ENCODE results near the gene BCAN.

The BCAN gene

GRCh38 chr1:156645056-156645455 lies 3.1 kb downstream of the BCAN start:
- H3K4me3 ChIP-seq (ENCODE audit: low read depth, low read length) = no peak overlapping the region

GRCh38 chr1:156645666-156646065 lies 3.7 kb downstream of the BCAN start:
- TF ChIP-seq CTCF (IDR thresholded peaks at IDR 0.05; ENCODE audit: borderline replicate concordance, insufficient read depth, low read depth, low read length) = no peak

More at GRCh38 chr1:156645056-156645455, 3.1 kb downstream of the BCAN start:
- TF ChIP-seq CTCF (IDR thresholded peaks at IDR 0.05; ENCODE audit: borderline replicate concordance, insufficient read depth, low read depth, low read length) = no peak

GRCh38 chr1:156646738-156647211 lies 4.9 kb downstream of the BCAN start:
- TF ChIP-seq CTCF (IDR thresholded peaks at IDR 0.05; ENCODE audit: borderline replicate concordance, insufficient read depth, low read depth, low read length) = no peak

More at GRCh38 chr1:156645666-156646065, 3.7 kb downstream of the BCAN start:
- no peak overlapping the region for H3K4me3 ChIP-seq (ENCODE audit: low read depth, low read length)

GRCh38 chr1:156647351-156647750 lies 5.4 kb downstream of the BCAN start:
- no peak for TF ChIP-seq CTCF (IDR thresholded peaks at IDR 0.05; ENCODE audit: borderline replicate concordance, insufficient read depth, low read depth, low read length)
- H3K4me3 ChIP-seq (ENCODE audit: low read depth, low read length) = no peak overlapping the region

More at GRCh38 chr1:156646738-156647211, 4.9 kb downstream of the BCAN start:
- no peak overlapping the region for H3K4me3 ChIP-seq (ENCODE audit: low read depth, low read length)

- H3K4me3 ChIP-seq (ENCODE audit: low read depth, low read length) = no peak overlapping the region
- TF ChIP-seq CTCF (IDR thresholded peaks at IDR 0.05; ENCODE audit: borderline replicate concordance, insufficient read depth, low read depth, low read length) = no peak
Observed at GRCh38 chr1:156648496-156648895, 6.6 kb downstream of the BCAN start.

GRCh38 chr1:156648951-156649350 lies 7.0 kb downstream of the BCAN start:
- no peak for TF ChIP-seq CTCF (IDR thresholded peaks at IDR 0.05; ENCODE audit: borderline replicate concordance, insufficient read depth, low read depth, low read length)
- H3K4me3 ChIP-seq (ENCODE audit: low read depth, low read length) = no peak overlapping the region

- no peak overlapping the region for H3K4me3 ChIP-seq (ENCODE audit: low read depth, low read length)
- no peak for TF ChIP-seq CTCF (IDR thresholded peaks at IDR 0.05; ENCODE audit: borderline replicate concordance, insufficient read depth, low read depth, low read length)
Observed at GRCh38 chr1:156652131-156652991, 10.4 kb downstream of the BCAN start.

Data from GM12875 (cell line).